Mucosa of descending colon (tissue), 3 donors: ENCODE results near the gene SGSH. TPM values are rescaled to one million over a fixed set of nuclear protein-coding genes. Genes with fewer than 3 reads are reported as not detected.

ENCODE experiments used
- ATAC-seq: fragments of 200-7000 bp; cut with Tn5 transposase; one replicate; pipeline ENCODE4 v1.9.1; 2020; ENCODE audit warnings: mild to moderate bottlenecking, moderate library complexity
- DNase-seq, 3 donors: peaks; one replicate each; pipeline ENCODE4 v3.0.0-alpha.2; 2020
- H3K36me3 ChIP-seq: fragments of 200-600 bp; one replicate; pipeline ENCODE4 v1.8.0; 2021; ENCODE audit warnings: low read depth, mild to moderate bottlenecking
- H3K4me1 ChIP-seq: fragments of 200-600 bp; one replicate; pipeline ENCODE4 v1.8.0; 2021; ENCODE audit warnings: low read depth, mild to moderate bottlenecking
- H3K4me3 ChIP-seq: fragments of 200-600 bp; one replicate; pipeline ENCODE4 v1.8.0; 2021; ENCODE audit warnings: mild to moderate bottlenecking
- H3K9me3 ChIP-seq: fragments of 200-600 bp; one replicate; pipeline ENCODE4 v1.8.0; 2021; ENCODE audit warnings: mild to moderate bottlenecking
- intact Hi-C, 2 donors: fragments of 100-400 bp; cut with DNase I in 1 of 2; cut with micrococcal nuclease in 1 of 2; formaldehyde crosslinking; loops; one replicate each; pipeline versions ENCODE4 v1.11.0 to v1.11.1; 2022; cut with DNase I, micrococcal nuclease
- total RNA-seq, 3 donors: library from RNA; stranded (reverse); fragmentation: NEBNext Ultra II Directional in 2 of 3; extraction: Animal tissue kit (Norgen Biotek cat#: 25700) in 2 of 3; gene quantifications; one replicate each; pipeline versions ENCODE4 v1.2.1 to v1.2.4, GENCODE V29; 2021 to 2023
- TF ChIP-seq, protein P1 (sequence below): fragments of 200-600 bp; IDR thresholded peaks from one replicate; pipeline ENCODE4 v1.8.0; 2022; ENCODE audit warnings: antibody characterized with exemption, mild to moderate bottlenecking
- donor health status: DM: no; HTN: no; CAD: no; lungs with moderate emphysema.
- donor health status: DM: no; HTN: no; CAD: no.
- donor health status: DM: no; HTN: yes; CAD: no.

SGSH gene
- total RNA-seq, 3 donors from 2014 or later = 39.7 to 44.8 (median 42.5) TPM

- DNase-seq (no peak), ATAC-seq (no peak)
- no peaks in the 10 kb centered on the region for H3K4me1 ChIP-seq
- TF ChIP-seq, protein P1, sequence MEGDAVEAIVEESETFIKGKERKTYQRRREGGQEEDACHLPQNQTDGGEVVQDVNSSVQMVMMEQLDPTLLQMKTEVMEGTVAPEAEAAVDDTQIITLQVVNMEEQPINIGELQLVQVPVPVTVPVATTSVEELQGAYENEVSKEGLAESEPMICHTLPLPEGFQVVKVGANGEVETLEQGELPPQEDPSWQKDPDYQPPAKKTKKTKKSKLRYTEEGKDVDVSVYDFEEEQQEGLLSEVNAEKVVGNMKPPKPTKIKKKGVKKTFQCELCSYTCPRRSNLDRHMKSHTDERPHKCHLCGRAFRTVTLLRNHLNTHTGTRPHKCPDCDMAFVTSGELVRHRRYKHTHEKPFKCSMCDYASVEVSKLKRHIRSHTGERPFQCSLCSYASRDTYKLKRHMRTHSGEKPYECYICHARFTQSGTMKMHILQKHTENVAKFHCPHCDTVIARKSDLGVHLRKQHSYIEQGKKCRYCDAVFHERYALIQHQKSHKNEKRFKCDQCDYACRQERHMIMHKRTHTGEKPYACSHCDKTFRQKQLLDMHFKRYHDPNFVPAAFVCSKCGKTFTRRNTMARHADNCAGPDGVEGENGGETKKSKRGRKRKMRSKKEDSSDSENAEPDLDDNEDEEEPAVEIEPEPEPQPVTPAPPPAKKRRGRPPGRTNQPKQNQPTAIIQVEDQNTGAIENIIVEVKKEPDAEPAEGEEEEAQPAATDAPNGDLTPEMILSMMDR = no peak
- H3K4me3 ChIP-seq = no peak overlapping the region
- intact Hi-C loops = no loop called here
- H3K9me3 ChIP-seq = no peaks in the 10 kb centered on the region
- H3K36me3 ChIP-seq = peaks cover 4% of the 10 kb centered on the region
Measured at GRCh38 chr17:80210348-80211108, 9.6 kb downstream of the SGSH start.

GRCh38 chr17:80209765-80210164 lies 10.4 kb downstream of the SGSH start:
- DNase-seq (no peak), ATAC-seq (no peak)
- intact Hi-C loops = no loop called here
- H3K4me3 ChIP-seq = no peak overlapping the region
- TF ChIP-seq, protein P1 = no peak
- H3K36me3 ChIP-seq = peaks cover 4% of the 10 kb centered on the region
- H3K9me3 ChIP-seq = no peaks in the 10 kb centered on the region
- H3K4me1 ChIP-seq = no peaks in the 10 kb centered on the region

DNA sequence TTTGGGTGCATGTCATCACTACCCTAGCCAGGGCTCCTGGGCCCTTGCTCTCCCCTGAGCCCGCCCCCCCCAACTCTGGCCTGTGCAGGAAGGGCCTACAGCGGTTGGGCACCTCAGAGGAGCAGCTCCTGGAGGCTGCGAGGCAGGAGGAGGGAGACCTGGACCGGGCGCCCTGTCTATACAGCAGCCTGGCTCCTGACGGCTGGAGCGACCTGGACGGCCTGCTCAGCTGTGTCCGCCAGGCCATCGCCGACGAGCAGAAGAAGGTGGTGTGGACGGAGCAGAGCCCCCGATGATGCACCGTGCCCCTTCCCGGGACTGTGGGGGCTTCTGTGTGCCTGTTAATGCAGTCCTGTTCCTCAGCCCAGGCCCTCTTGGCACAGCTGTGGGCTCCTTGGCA lies 12.1 kb downstream of the SGSH start:
- intact Hi-C loops = no loop called here
- H3K9me3 ChIP-seq = no peaks in the 10 kb centered on the region
- DNase-seq (no peak), ATAC-seq (no peak)
- H3K4me1 ChIP-seq = no peaks in the 10 kb centered on the region
- peaks cover 4% of the 10 kb centered on the region for H3K36me3 ChIP-seq
- H3K4me3 ChIP-seq = no peak overlapping the region
- TF ChIP-seq, protein P1 = no peak

GRCh38 chr17:80205811-80206210 lies 14.3 kb downstream of the SGSH start:
- intact Hi-C loops = no loop called here
- Histone ChIP-seq H3K9me3 (no peaks in the 10 kb centered on the region), H3K4me3 (no peak overlapping the region), H3K36me3 (peaks cover 4% of the 10 kb centered on the region), H3K4me1 (no peaks in the 10 kb centered on the region)
- TF ChIP-seq, protein P1 = no peak
- ATAC-seq (no peak), DNase-seq (no peak)

DNA sequence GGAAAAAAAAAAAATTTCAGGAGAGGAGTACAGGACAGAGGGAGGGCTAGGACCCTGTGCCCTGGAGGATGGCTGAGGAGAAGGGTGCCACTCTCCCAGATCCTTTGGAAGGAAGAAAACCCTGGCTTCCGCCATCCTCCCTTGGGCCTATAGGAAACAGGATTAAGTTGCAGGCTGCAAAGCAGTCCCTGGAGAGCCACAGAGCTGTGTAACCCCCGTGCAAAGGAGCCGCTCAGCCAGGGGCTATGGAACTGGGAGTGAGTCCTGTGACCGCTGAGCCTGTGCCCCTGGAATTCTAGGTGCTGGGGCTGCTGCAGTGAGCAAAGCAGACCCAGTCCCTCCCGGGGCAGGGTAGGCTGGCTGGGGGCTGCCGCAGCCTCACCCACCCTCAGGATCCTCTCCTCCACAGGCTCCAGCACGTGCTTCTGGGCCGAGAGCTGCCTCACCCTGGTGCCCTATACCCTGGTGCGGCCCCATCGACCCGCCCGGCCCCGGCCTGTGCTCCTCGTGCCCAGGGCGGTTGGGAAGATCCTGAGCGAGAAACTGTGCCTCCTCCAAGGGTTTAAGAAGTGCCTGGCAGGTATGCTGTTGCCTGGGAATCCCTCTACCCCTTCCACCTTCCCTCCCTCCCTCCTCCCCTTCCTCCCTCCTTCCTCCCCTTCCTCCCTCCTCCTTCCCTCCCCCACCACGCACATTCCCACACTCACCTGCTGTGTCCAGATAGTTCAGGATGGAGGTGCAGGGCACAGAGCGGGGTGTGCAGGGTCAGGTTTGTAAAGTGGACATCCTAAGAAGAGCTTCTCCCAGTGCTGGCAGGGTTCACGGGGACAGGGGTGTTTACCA lies 15.3 kb downstream of the SGSH start:
- Histone ChIP-seq H3K9me3 (no peaks in the 10 kb centered on the region), H3K4me1 (no peaks in the 10 kb centered on the region), H3K36me3 (no peaks in the 10 kb centered on the region), H3K4me3 (no peak overlapping the region)
- ATAC-seq = no peak
- TF ChIP-seq, protein P1 = no peak
- no peak for DNase-seq
- intact Hi-C loops = no loop called here
